Chondrocyte (in vitro differentiated cells): ENCODE data around the gene CELA2A. TPM values are rescaled to one million over a fixed set of nuclear protein-coding genes. Genes with fewer than 3 reads are reported as not detected.
"Not testable (repeated sequence)": the region's sequence is repeated elsewhere in the genome, so short reads cannot be mapped to it uniquely, and the experiment has no call there.

Source experiments
- DNase-seq: peaks from one replicate; pipeline ENCODE4 v3.0.0; 2021; ENCODE audit warnings: mixed read lengths, low spot score
- H3K27ac Mint-ChIP-seq: one replicate; pipeline ENCODE4 v1.8.0; 2021; ENCODE audit warnings: mild to moderate bottlenecking, moderate library complexity, mixed read lengths; ENCODE audit not compliant: unreplicated experiment
- H3K27me3 Mint-ChIP-seq: 2 replicates; pipeline ENCODE4 v1.8.0; 2021; ENCODE audit warnings: low read depth, mixed read lengths
- H3K36me3 Mint-ChIP-seq: 2 replicates; pipeline ENCODE4 v1.8.0; 2021; ENCODE audit warnings: low read depth, mixed read lengths
- H3K4me1 Mint-ChIP-seq: 2 replicates; pipeline ENCODE4 v1.8.0; 2021; ENCODE audit warnings: low read depth, mild to moderate bottlenecking, mixed read lengths
- H3K4me3 Mint-ChIP-seq: one replicate; pipeline ENCODE4 v1.8.0; 2021; ENCODE audit warnings: mild to moderate bottlenecking, moderate library complexity, mixed read lengths; ENCODE audit not compliant: unreplicated experiment
- H3K9me3 Mint-ChIP-seq: 2 replicates; pipeline ENCODE4 v1.8.0; 2021; ENCODE audit warnings: low read depth, mixed read lengths
- CTCF ChIP-seq: fragments of 200-600 bp; sonication (generic); IDR thresholded peaks from 2 replicates; pipeline ENCODE4 v1.5.0; 2021; ENCODE audit warnings: antibody characterized with exemption, mild to moderate bottlenecking, moderate library complexity
- total RNA-seq: library from RNA; stranded (reverse); gene quantifications from 3 replicates; pipeline ENCODE4 v1.2.1, GENCODE V29; 2021

The CELA2A gene
- total RNA-seq, 1 donor from 2014 or later, result not detected

DNA sequence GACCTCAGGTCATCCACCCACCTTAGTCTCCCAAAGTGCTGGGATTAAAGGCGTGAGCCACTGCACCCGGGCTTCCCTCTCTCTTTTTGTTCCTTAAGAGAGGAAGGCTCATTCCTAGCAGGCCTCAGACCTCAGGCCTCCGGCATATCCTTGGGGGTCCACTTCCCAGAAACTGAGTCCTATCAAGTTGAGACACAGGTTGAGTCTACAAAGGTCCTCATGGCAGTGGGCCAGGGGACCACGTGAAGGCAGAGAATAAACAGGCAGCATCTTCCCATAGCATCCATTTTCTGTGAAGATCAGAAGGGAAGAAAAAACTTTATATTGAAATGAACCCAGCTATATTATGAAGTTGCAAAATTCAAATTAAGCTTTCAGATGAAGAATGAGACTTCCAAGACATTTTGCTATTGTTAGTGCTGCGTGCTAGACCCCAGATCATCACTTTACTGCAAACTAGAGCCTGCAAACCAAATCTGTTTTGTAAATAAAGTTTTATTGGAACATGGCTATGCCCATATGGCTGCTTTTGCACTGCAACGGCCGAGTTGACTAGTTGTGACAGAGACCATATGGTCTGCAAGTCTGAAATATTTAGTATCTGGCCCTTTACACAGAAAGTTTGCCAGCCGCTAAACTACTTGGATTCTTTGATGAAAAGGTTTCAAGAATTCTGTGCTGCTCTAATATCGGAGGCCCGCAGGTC is 3.5 kb upstream of the CELA2A start:
- Mint-ChIP-seq H3K36me3 (no peaks in the 10 kb centered on the region), H3K4me3 (no peak overlapping the region), H3K9me3 (peaks cover 5% of the 10 kb centered on the region), H3K4me1 (peaks cover 13% of the 10 kb centered on the region), H3K27me3 (no peaks in the 10 kb centered on the region), H3K27ac (no peak overlapping the region)
- TF ChIP-seq CTCF, result no peak
- no peak for DNase-seq

DNA sequence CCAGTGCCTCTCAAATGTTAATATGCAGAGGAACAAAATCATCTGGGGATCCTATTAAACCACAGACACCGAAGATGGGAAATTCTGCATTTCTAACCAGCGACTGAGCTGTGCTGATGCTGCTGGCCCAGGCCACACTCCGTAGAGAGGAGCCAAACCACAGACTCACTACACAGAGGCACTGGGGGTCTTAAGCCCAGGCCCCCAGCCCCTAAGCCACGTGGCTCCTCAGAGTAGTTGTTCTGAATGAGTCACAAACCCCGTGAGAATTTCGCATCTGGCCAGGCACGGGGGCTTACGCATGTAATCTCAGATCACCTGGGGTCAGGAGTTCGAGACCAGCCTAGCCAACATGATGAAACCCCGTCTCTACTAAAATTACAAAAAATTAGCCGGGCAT is 2.8 kb upstream of the CELA2A start:
- TF ChIP-seq CTCF, result no peak
- peaks cover 5% of the 10 kb centered on the region for H3K9me3 Mint-ChIP-seq
- peaks cover 13% of the 10 kb centered on the region for H3K4me1 Mint-ChIP-seq
- H3K27ac Mint-ChIP-seq, result peak overlapping the region; percentile 65
- no peaks in the 10 kb centered on the region for H3K27me3 Mint-ChIP-seq
- H3K4me3 Mint-ChIP-seq, result no peak overlapping the region
- no peaks in the 10 kb centered on the region for H3K36me3 Mint-ChIP-seq
- no peak for DNase-seq

DNA sequence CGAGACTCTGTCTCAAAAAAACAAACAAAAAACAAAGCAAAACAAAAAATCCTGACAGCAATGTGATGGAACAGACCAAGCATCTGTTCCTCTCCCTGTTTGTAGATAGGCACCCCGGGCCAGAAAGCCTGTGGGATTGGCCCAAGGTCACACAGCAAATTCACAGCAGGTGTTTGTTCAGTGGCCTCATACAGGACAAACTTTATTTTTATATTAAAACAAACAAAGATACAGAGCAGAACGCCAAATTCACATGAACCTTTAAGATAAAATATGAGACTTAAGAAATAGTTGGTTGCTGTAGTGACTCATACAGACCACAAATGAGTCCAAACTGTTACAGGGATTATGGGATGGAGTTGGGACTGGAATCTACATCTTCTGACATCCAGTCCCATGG is 2.3 kb upstream of the CELA2A start:
- no peak overlapping the region for H3K4me3 Mint-ChIP-seq
- no peaks in the 10 kb centered on the region for H3K27me3 Mint-ChIP-seq
- DNase-seq, result no peak
- peak overlapping the region; percentile 65 for H3K27ac Mint-ChIP-seq
- TF ChIP-seq CTCF, result no peak
- H3K36me3 Mint-ChIP-seq, result no peaks in the 10 kb centered on the region
- H3K4me1 Mint-ChIP-seq, result peaks cover 13% of the 10 kb centered on the region
- peaks cover 5% of the 10 kb centered on the region for H3K9me3 Mint-ChIP-seq

DNA sequence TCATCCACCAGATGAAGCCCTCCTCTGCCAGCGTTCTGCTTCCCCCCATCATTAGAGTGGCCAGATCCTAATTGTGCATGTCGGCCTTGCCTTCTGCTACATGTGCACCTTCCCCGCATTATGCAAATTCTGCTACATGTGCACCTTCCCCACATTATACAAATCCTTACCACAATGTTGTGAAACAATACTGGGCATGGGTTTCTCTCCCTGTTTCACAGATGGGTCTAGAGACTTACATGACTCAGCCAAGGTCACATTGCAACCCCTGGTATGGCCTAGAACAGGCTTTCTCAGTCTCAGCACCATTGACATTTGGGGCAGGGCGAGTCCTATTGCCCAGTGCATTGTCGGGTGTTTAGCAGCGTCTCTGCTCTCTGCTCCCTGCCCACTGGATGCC is 1.0 kb upstream of the CELA2A start:
- no peak for TF ChIP-seq CTCF
- Mint-ChIP-seq H3K27ac (no peak overlapping the region), H3K9me3 (peaks cover 5% of the 10 kb centered on the region), H3K4me3 (no peak overlapping the region), H3K4me1 (peaks cover 22% of the 10 kb centered on the region), H3K27me3 (no peaks in the 10 kb centered on the region), H3K36me3 (no peaks in the 10 kb centered on the region)
- no peak for DNase-seq

DNA sequence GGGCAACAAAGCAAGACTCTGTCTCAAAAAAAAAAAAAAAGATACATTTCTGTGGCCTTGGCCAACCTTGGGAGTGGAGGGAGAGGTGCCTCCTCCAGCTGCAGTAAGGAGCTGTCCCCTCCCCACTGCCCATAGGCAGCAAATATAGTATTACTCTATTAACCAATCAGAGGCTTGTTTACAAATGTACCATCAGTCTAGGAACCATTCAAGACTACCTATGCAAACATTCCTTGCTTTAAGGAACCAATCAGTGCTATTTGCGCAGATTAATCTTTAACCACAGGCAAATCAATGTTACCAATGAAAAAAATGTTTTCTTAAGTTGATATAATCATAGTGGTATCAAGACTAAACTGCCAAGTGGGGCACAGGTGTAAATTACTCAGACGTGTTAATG is 1.1 kb downstream of the CELA2A start:
- Mint-ChIP-seq H3K27ac (no peak overlapping the region), H3K27me3 (no peaks in the 10 kb centered on the region), H3K9me3 (no peaks in the 10 kb centered on the region), H3K4me3 (no peak overlapping the region), H3K4me1 (peaks cover 22% of the 10 kb centered on the region), H3K36me3 (no peaks in the 10 kb centered on the region)
- DNase-seq, result no peak
- no peak for TF ChIP-seq CTCF

DNA sequence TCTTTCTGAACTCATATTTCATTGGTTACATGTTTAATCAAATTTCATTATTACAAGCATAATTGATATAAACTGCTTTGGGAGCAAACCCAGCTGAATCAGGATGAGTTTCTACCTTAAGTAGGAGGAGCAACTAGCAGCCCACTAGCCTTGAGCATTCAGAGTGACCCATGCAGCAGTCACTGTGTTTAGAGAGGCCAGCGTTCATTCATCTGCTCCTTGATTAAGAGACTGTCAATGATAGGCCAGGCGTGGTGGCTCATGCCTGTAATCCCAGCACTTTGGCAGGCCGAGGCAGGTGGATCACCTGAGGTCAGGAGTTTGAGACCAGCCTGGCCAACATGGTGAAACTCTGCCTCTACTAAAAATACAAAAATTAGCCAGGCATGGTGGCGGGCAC is 1.9 kb downstream of the CELA2A start:
- H3K4me3 Mint-ChIP-seq, DNase-seq, H3K9me3 Mint-ChIP-seq, H3K27ac Mint-ChIP-seq, H3K27me3 Mint-ChIP-seq, H3K36me3 Mint-ChIP-seq: not testable (repeated sequence)
- H3K4me1 Mint-ChIP-seq, result peaks cover 22% of the 10 kb centered on the region
